GM23248 (cell line): ENCODE data around the gene POLRMT.
"Not testable (repeated sequence)": the region's sequence is repeated elsewhere in the genome, so short reads cannot be mapped to it uniquely, and the experiment has no call there.

Source experiments
- EZH2 ChIP-seq: fragments of 200-600 bp; sonication (generic); IDR thresholded peaks from 2 replicates; pipeline ENCODE4 v1.6.1; 2018; ENCODE audit warnings: antibody characterized with exemption, mild to moderate bottlenecking; ENCODE audit not compliant: insufficient read depth, poor library complexity, severe bottlenecking
- EZH2phosphoT487 ChIP-seq: fragments of 200-600 bp; sonication (generic); IDR thresholded peaks from 2 replicates; pipeline ENCODE4 v1.6.1; 2018; ENCODE audit warnings: antibody characterized with exemption, moderate library complexity, mild to moderate bottlenecking, low read depth; ENCODE audit not compliant: insufficient read depth

GRCh38 chr19:629515-629914 is 3.8 kb downstream of the POLRMT start:
- TF ChIP-seq EZH2, EZH2phosphoT487: not testable (repeated sequence)
